GM13976 (cell line): ENCODE data around the gene CITED4.

Experiments used
- DNase-seq: peaks from one replicate; pipeline ENCODE4 v3.0.0; 2012; ENCODE audit warnings: low spot score
- in situ Hi-C: fragments of 300-500 bp; cut with MboI; formaldehyde crosslinking; loops from one replicate; pipeline ENCODE4 v1.12.0; 2022; ENCODE audit warnings: low sequenced_read_pairs, mixed read lengths, inconsistent platforms; ENCODE audit not compliant: unreplicated experiment
- TF ChIP-seq, protein P1 (sequence below): IDR thresholded peaks from 2 replicates; pipeline ENCODE4 v1.5.1; 2012; ENCODE audit warnings: borderline replicate concordance, mild to moderate bottlenecking; ENCODE audit not compliant: insufficient read depth; ENCODE audit errors: extremely low read depth, missing control alignments, control extremely low read depth

Gene CITED4

DNA sequence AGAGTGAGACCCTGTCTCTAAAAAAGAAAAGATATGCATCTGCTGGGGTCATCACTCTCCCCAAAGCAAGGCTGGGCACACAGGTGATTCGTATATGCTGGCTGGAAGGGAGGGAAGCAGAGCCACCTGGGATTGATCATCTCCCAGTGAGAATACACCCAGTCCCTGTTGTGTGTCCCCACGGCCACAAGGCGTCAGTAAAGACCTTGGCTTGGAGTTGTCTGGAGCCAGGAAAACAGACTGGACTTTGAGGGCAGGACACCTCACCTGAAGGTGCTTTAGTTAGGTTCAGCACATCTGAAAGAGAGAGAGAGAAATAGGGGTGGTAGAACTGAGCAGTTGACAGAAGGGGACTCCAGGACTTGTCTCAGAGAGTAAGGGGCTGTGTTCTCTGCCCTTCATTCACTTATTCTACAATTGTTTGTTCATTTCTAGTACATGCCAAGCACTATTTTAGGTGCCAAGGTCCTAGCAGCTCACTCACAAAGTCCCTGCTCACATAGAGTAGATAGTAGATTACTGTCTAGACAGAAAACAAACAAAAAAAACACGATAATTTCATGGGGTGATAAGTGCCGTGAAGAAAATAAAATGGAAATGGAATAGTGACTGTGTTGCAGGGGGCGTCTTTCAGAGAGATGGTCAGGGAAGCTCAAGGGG, 13.5 kb downstream of the CITED4 start:
- in situ Hi-C loops, result no loop called here
- TF ChIP-seq, protein P1, sequence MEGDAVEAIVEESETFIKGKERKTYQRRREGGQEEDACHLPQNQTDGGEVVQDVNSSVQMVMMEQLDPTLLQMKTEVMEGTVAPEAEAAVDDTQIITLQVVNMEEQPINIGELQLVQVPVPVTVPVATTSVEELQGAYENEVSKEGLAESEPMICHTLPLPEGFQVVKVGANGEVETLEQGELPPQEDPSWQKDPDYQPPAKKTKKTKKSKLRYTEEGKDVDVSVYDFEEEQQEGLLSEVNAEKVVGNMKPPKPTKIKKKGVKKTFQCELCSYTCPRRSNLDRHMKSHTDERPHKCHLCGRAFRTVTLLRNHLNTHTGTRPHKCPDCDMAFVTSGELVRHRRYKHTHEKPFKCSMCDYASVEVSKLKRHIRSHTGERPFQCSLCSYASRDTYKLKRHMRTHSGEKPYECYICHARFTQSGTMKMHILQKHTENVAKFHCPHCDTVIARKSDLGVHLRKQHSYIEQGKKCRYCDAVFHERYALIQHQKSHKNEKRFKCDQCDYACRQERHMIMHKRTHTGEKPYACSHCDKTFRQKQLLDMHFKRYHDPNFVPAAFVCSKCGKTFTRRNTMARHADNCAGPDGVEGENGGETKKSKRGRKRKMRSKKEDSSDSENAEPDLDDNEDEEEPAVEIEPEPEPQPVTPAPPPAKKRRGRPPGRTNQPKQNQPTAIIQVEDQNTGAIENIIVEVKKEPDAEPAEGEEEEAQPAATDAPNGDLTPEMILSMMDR, result peak; percentile 69
- peak; percentile 51 for DNase-seq

GRCh38 chr1:40847023-40847745, 15.0 kb downstream of the CITED4 start:
- in situ Hi-C loops, result no loop called here

GRCh38 chr1:40845895-40846294, 16.3 kb downstream of the CITED4 start:
- in situ Hi-C loops, result no loop called here
- no peak for DNase-seq
- TF ChIP-seq, protein P1, result no peak

More at GRCh38 chr1:40847023-40847745, 15.0 kb downstream of the CITED4 start:
- DNase-seq, result no peak
- TF ChIP-seq, protein P1, result no peak

- in situ Hi-C loops, result no loop called here
- no peak for DNase-seq
These were observed 17.0 kb downstream of the CITED4 start for GRCh38 chr1:40844887-40845878.

GRCh38 chr1:40844079-40844478, 18.1 kb downstream of the CITED4 start:
- TF ChIP-seq, protein P1, result no peak
- DNase-seq, result no peak
- in situ Hi-C loops, result no loop called here

More at GRCh38 chr1:40844887-40845878, 17.0 kb downstream of the CITED4 start:
- TF ChIP-seq, protein P1, result no peak

GRCh38 chr1:40842691-40843090, 19.5 kb downstream of the CITED4 start:
- TF ChIP-seq, protein P1, result no peak
- in situ Hi-C loops, result no loop called here
- DNase-seq, result no peak
